ENCODE measurements around the gene COX6A2.
A peak's percentile ranks its signal among the peaks of the same experiment; 100 is the strongest.

COX6A2 gene

GRCh38 chr16:31407406-31407805, 20.8 kb downstream of the COX6A2 start:
- no peak for DNase-seq

GRCh38 chr16:31404353-31405064, 23.7 kb downstream of the COX6A2 start:
- no peak for DNase-seq

- no peak for DNase-seq
Observed at GRCh38 chr16:31403590-31404352, 24.4 kb downstream of the COX6A2 start.

- DNase-seq: no peak
Observed at GRCh38 chr16:31402687-31403086, 25.5 kb downstream of the COX6A2 start.

GRCh38 chr16:31401436-31401835, 26.7 kb downstream of the COX6A2 start:
- no peak for DNase-seq

- peak; percentile 16 to 24 for DNase-seq
Observed at GRCh38 chr16:31400191-31400590, 28.0 kb downstream of the COX6A2 start.

GRCh38 chr16:31397701-31398100, 30.5 kb downstream of the COX6A2 start:
- DNase-seq: no peak

GRCh38 chr16:31397096-31397660, 31.0 kb downstream of the COX6A2 start:
- DNase-seq: no peak

- no peak for DNase-seq
Observed at GRCh38 chr16:31395647-31396046, 32.5 kb downstream of the COX6A2 start.

- DNase-seq: no peak
Observed at GRCh38 chr16:31393056-31393455, 35.1 kb downstream of the COX6A2 start, which contains the start of gene ITGAD. TSS of gene ITGAD (plus strand) at chr16:31393335. CDS start at chr16:31393361, 26 bp downstream.

- DNase-seq: no peak
Observed at GRCh38 chr16:31390504-31391041, 37.6 kb downstream of the COX6A2 start.

GRCh38 chr16:31388535-31388934, 39.6 kb downstream of the COX6A2 start:
- no peak for DNase-seq

GRCh38 chr16:31386157-31386984, 41.8 kb downstream of the COX6A2 start:
- peak; percentile 35 to 38 for DNase-seq

GRCh38 chr16:31385680-31386079, 42.5 kb downstream of the COX6A2 start:
- no peak for DNase-seq

GRCh38 chr16:31382485-31383161, 45.5 kb downstream of the COX6A2 start:
- DNase-seq: peak; percentile 66 to 67

- DNase-seq: no peak
Observed at GRCh38 chr16:31380201-31380600, 48.0 kb downstream of the COX6A2 start.
